Aorta (tissue), 5 donors: Measurements from ENCODE around the gene IZUMO4. TPM values are rescaled to one million over a fixed set of nuclear protein-coding genes. Genes with fewer than 3 reads are reported as not detected.

ENCODE experiments used
- ATAC-seq: fragments of 200-7000 bp; cut with Tn5 transposase; one replicate; pipeline ENCODE4 v1.9.1; 2022; ENCODE audit warnings: moderate library complexity; ENCODE audit not compliant: low FRiP score
- DNase-seq, 2 donors: peaks; one replicate each; pipeline ENCODE4 v3.0.0-alpha.2; 2020
- H3K27ac ChIP-seq, 2 donors: one replicate each; pipeline ENCODE4 v1.5.1; 2013; ENCODE audit warnings: low read length in 2 of 2, mild to moderate bottlenecking in 2 of 2, moderate library complexity in 2 of 2, control low read depth in 1 of 2, inconsistent platforms in 1 of 2, low read depth in 1 of 2
- H3K27me3 ChIP-seq, 2 donors: one replicate each; pipeline ENCODE4 v1.6.1; 2013; ENCODE audit warnings: control low read depth in 1 of 2, low read length in 1 of 2, mild to moderate bottlenecking in 1 of 2, moderate library complexity in 1 of 2; ENCODE audit not compliant: insufficient read depth in 2 of 2, control insufficient read depth in 1 of 2
- H3K36me3 ChIP-seq, 2 donors: one replicate each; pipeline ENCODE4 v1.6.1; 2013; ENCODE audit warnings: control low read depth in 1 of 2, low read length in 1 of 2, mild to moderate bottlenecking in 1 of 2; ENCODE audit not compliant: insufficient read depth in 2 of 2, control insufficient read depth in 1 of 2
- H3K4me1 ChIP-seq, 2 donors: one replicate each; pipeline ENCODE4 v1.6.1; 2013; ENCODE audit warnings: low read length in 2 of 2, control low read depth in 1 of 2, mild to moderate bottlenecking in 1 of 2, moderate library complexity in 1 of 2; ENCODE audit not compliant: insufficient read depth in 2 of 2, control insufficient read depth in 1 of 2
- H3K4me3 ChIP-seq, 2 donors: one replicate each; pipeline ENCODE4 v1.5.1; 2013; ENCODE audit warnings: low read length in 2 of 2, control low read depth in 1 of 2, mild to moderate bottlenecking in 1 of 2
- H3K9me3 ChIP-seq: one replicate; pipeline ENCODE4 v1.6.1; 2013; ENCODE audit warnings: mild to moderate bottlenecking, low read length; ENCODE audit not compliant: control insufficient read depth
- WGBS, 2 donors: extraction: QIAGEN DNeasy Blood & Tissue Kit; methylation state at CpG; one replicate each; pipeline ENCODE4 v1.1.7; 2013; 5-methylcytosine and 5-hydroxymethylcytosine counted together
- intact Hi-C, 2 donors: fragments of 100-400 bp; cut with DNase I; formaldehyde crosslinking; loops; one replicate each; pipeline versions ENCODE4 v1.14.2 to v1.15.0; 2022
- polyA plus RNA-seq, 2 donors: library from polyadenylated mRNA; stranded (reverse); fragments of 200-250 nt; gene quantifications; one replicate each; pipeline ENCODE4 v1.2.3, GENCODE V29; 2013
- total RNA-seq, 2 donors: library from RNA; stranded (reverse); fragmentation: NEBNext Ultra II Directional; extraction: Animal tissue kit (Norgen Biotek cat#: 25700); gene quantifications; one replicate each; pipeline ENCODE4 v1.2.1, GENCODE V29; 2021
- donor health status: healthy with polysubstance abuse.
- donor health status: Bipolar disorder and iron deficiency.
- donor health status: DM: no; HTN: no; CAD: no.
- donor health status: DM: no; HTN: no; CAD: no.
- donor health status: DM: yes; HTN: yes; CAD: no.

IZUMO4 gene
- total and polyA plus RNA-seq, 4 donors, result 1.6 to 25.2 (median 4.6) TPM

DNA sequence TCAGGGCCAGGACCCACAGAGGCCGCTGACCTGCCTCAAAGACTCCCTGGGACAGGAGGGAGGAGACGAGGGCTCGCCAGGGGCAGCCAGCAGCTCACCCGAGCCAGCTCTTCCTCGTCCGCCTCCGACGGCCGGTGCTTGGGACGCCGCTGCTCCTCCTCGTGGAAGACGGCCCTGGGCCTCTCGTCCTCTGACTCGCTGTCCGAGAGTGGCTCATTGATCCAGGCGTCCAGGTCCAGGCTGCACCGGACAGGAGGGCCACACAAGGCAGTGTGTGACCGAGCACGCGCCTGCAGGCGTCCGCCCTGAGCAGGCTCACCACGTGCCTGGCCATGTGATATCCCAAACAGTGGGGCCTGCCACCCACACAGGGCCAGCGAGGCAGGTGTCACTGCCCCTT is 19.8 kb downstream of the IZUMO4 start:
- intact Hi-C loops, result no loop called here
- 92% methylated on average over 25 of the region's 25 CpGs for WGBS, 2 donors
- H3K27ac ChIP-seq, result no peak overlapping the region
- peaks cover 0 to 32% of the 10 kb centered on the region in 2 donors for H3K36me3 ChIP-seq
- no peaks in the 10 kb centered on the region for H3K27me3 ChIP-seq
- DNase-seq, result peak in 1 of 2 donors; percentile 73
- no peak for ATAC-seq
- no peaks in the 10 kb centered on the region for H3K9me3 ChIP-seq
- H3K4me3 ChIP-seq, result no peak overlapping the region
- H3K4me1 ChIP-seq, result no peaks in the 10 kb centered on the region

DNA sequence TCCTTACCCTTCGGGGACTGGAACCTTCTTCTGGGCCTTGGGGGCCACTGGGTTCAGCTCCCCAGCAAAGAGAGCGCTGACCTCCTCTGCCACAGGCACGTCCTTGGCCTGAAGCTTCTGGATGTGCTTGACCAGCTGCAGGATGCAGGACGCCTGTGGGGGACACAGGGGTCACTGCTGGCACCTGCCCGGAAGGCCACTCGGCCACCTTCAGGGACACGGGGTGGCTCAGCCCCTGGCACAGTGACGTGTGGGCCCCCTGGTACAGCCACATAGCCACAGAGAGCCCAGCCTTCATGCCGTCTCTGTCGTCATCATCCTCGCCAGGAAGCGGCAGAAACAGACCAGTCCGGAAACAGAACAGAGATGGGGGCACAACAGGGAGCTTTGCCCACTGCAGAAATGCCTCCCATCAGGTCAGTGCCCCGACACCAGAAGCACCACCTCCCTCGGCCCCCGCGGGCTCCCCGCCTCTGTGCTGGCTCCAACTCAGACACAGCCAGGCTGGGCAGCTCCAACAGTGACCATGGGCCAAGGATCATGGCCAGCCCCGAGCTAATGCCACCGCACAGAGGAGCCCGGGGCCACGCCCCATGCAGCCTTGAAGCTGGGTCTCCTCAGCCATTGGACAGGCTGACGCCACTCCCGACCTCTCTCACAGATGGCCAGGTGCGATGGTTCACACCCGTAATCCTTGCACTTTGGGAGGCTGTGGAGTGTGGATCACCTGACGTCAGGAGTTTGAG is 20.7 kb downstream of the IZUMO4 start:
- 88 to 89% methylated on average over 27 of the region's 27 CpGs for WGBS, 2 donors
- Histone ChIP-seq H3K27me3 (no peaks in the 10 kb centered on the region), H3K36me3 (peaks cover 0 to 32% of the 10 kb centered on the region in 2 donors), H3K9me3 (no peaks in the 10 kb centered on the region), H3K4me3 (no peak overlapping the region), H3K27ac (no peak overlapping the region), H3K4me1 (no peaks in the 10 kb centered on the region)
- DNase-seq, result peak in 1 of 2 donors; percentile 75
- intact Hi-C loops, result no loop called here
- ATAC-seq, result no peak

DNA sequence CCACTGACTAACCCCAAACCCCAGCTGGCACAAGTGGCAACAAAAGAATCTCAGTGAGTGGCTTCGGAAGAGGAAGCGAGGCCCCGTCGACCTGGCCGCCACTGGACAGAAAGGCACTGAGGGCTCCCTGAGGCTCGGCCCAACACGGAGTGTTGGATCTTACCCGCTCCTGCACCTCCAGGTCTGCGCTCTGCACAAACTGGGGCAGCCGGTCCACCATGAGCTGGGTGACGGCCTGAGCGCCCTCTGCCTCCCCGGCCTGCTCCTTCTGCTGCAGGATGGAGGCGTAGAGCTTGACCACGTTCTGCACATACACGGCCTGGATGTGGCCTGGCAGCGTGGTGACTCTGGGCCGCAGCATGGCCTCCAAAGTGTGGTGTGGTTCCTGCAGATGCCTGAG is 21.7 kb downstream of the IZUMO4 start:
- H3K36me3 ChIP-seq, result peaks cover 0 to 31% of the 10 kb centered on the region in 2 donors
- H3K9me3 ChIP-seq, result no peaks in the 10 kb centered on the region
- DNase-seq, result peak in 1 of 2 donors; percentile 72
- H3K4me1 ChIP-seq, result no peaks in the 10 kb centered on the region
- no peaks in the 10 kb centered on the region for H3K27me3 ChIP-seq
- H3K27ac ChIP-seq, result no peak overlapping the region
- no peak overlapping the region for H3K4me3 ChIP-seq
- no peak for ATAC-seq
- whole genome bisulfite sequencing, 2 donors, result 89 to 93% methylated on average over 18 of the region's 18 CpGs
- intact Hi-C loops, result no loop called here

DNA sequence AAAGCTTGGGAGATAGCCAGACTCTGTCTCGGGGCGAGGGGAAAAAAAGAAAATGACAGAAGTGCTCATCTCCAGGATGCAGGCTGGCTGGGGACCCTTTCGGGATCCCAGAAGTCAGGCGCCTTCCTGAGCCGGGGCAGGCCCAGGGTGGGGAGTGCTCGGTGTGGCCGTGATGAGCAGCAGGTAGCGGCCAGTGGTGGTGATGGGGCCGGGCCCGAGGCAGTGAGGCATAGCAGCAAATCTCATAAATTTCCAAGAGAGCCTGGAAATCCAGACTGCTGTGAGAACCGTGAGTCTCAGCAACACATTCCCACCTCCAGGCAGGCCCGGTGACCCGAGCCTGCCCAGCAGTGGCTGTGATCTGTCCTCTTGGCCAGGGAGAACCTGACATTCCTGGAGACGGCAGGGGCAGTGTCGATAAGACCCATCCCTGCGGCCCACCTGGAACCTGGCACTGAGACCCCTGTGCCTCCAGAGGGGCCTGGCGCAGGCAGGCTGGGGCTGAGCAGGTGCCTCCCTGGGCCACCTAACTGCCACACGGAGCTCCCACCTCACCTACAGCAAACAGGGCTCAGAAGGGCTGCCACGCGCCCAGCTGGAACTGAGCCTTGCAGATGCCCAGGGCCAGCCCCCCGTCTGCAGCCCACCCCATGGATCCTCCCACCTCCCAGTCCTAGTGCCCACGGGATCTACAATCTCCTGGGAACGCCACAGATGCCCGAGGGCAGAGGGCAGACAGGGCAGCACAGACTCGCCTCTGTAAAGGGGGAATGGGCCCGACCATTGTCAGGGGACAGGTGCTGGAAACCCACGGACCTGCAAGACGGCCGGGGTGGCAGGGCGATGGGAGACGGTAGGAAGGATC is 23.4 kb downstream of the IZUMO4 start:
- H3K36me3 ChIP-seq, result peaks cover 0 to 27% of the 10 kb centered on the region in 2 donors
- no peaks in the 10 kb centered on the region for H3K27me3 ChIP-seq
- intact Hi-C loops, result no loop called here
- ATAC-seq (no peak), DNase-seq (no peak)
- no peaks in the 10 kb centered on the region for H3K9me3 ChIP-seq
- no peak overlapping the region for H3K4me3 ChIP-seq
- 87 to 90% methylated on average over 31 of the region's 31 CpGs for WGBS, 2 donors
- H3K4me1 ChIP-seq, result no peaks in the 10 kb centered on the region
- no peak overlapping the region for H3K27ac ChIP-seq

DNA sequence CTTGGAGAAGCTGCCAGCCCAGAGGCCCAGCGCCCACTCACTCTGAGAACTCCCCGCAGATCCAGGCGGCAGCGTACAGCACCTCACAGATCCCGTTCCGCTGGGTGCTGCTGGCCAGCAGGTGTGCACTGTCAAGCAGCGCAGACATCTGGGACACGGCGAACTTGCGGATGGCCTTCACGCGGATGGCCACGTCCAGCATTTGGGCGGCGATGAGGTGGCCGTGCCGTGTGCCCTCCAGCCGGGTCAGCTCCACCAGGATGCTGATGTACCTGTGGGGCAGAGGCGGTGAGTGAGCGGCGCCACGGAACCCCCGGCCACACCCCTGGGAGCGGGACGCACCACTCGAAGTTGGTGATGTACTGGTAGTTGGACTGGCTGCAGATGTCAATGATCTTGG is 24.1 kb downstream of the IZUMO4 start:
- 96% methylated on average over 26 of the region's 26 CpGs for WGBS, 2 donors
- peaks cover 0 to 27% of the 10 kb centered on the region in 2 donors for H3K36me3 ChIP-seq

DNA sequence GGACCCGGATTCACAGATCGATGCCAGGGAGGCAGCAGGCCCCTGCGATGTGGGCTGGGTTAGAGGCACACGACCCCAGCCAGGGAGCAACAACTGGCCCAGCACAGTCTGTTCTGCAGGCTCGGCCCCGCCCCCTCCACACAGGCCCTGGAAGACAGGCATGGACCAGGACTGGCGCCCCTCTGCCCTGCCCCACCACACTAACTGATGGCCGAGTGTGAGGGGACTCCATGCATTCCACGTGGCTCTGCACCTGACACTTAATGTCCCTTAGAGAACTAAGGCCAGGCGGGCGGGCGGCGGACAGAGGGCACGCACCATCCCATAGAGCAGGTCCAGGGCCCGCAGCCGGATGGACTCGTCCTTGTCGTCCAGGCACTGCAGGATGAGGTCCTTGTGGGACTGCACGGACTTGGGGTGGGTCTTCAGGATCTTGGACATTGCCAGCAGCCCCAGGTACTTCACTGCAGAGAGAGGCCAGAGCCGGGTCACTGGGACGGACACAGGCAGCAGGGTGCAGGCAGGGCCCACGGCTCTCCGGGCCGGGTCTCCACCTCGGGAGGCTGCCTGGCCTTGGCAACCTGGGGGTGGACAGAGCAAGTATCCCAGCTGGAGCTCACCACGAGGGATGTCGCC is 24.8 kb downstream of the IZUMO4 start:
- no peaks in the 10 kb centered on the region for H3K9me3 ChIP-seq
- intact Hi-C loops, result no loop called here
- ATAC-seq, result no peak
- no peak overlapping the region for H3K4me3 ChIP-seq
- H3K27me3 ChIP-seq, result no peaks in the 10 kb centered on the region
- WGBS, 2 donors, result 91 to 92% methylated on average over 27 of the region's 27 CpGs
- H3K4me1 ChIP-seq, result no peaks in the 10 kb centered on the region
- H3K27ac ChIP-seq, result no peak overlapping the region
- DNase-seq, result peak in 1 of 2 donors; percentile 76
- peaks cover 0 to 24% of the 10 kb centered on the region in 2 donors for H3K36me3 ChIP-seq

More for the DNA sequence above, 24.1 kb downstream of the IZUMO4 start:
- no peaks in the 10 kb centered on the region for H3K4me1 ChIP-seq
- H3K9me3 ChIP-seq, result no peaks in the 10 kb centered on the region
- intact Hi-C loops, result no loop called here
- peak in 1 of 2 donors; percentile 72 for DNase-seq
- H3K4me3 ChIP-seq, result no peak overlapping the region
- ATAC-seq, result no peak
- H3K27me3 ChIP-seq, result no peaks in the 10 kb centered on the region
- no peak overlapping the region for H3K27ac ChIP-seq

DNA sequence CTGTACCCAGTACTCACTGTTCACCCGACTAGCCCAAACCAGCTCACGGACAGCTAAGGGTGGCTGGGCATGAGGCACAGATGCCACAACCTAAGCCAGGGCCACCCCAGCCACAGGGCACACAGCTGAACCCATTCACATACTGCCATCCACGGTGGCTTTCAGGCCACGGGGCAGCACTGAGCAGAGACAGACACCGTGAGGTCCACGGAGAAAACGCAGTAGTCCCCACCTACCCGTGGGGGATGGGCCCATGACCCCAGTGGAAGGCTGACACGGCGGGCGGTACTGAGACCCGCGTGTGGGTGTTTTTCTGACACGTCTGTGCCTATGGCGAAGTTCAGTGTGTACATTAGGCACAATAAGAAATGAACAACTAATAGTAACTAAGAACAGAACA is 25.5 kb downstream of the IZUMO4 start:
- no peak overlapping the region for H3K27ac ChIP-seq
- DNase-seq (no peak), ATAC-seq (no peak)
- H3K4me3 ChIP-seq, result no peak overlapping the region
- H3K36me3 ChIP-seq, result peaks cover 0 to 22% of the 10 kb centered on the region in 2 donors
- intact Hi-C loops, result no loop called here
- 90 to 91% methylated on average over 15 of the region's 15 CpGs for WGBS, 2 donors
- H3K27me3 ChIP-seq, result no peaks in the 10 kb centered on the region
- H3K4me1 ChIP-seq, result no peaks in the 10 kb centered on the region
- H3K9me3 ChIP-seq, result no peaks in the 10 kb centered on the region

DNA sequence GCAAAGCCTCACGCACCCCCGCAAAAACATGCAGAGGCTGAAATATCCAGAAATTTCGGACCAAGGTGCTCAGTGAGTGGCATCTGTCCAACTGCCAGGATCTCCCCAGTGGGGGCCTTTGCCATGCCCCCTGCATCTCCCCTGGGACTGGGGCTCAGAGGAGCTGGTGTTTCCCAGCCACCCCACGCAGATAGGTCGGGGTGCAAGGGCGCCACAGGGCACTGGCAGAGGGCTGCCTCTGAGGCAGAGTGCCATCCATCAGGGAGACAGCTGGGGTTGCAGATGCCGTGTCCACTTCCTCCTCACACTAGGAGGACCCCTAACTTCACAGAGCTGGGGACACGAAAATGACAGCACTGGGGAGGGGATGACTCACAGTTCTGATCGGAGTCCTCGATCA is 26.3 kb downstream of the IZUMO4 start:
- intact Hi-C loops, result no loop called here
- Histone ChIP-seq H3K4me1 (no peaks in the 10 kb centered on the region), H3K9me3 (no peaks in the 10 kb centered on the region), H3K27me3 (no peaks in the 10 kb centered on the region), H3K4me3 (no peak overlapping the region), H3K27ac (no peak overlapping the region), H3K36me3 (peaks cover 0 to 20% of the 10 kb centered on the region in 2 donors)
- ATAC-seq (no peak), DNase-seq (peak in 1 of 2 donors; percentile 72)
- 92 to 93% methylated on average over 10 of the region's 10 CpGs for WGBS, 2 donors
